Astrocyte of the hippocampus (primary cell): ENCODE results near the gene MTG1.

Experiments
- DNase-seq: peaks from one replicate; pipeline ENCODE4 v3.0.0; 2011; ENCODE audit warnings: low read depth, low spot score

The MTG1 gene

DNA sequence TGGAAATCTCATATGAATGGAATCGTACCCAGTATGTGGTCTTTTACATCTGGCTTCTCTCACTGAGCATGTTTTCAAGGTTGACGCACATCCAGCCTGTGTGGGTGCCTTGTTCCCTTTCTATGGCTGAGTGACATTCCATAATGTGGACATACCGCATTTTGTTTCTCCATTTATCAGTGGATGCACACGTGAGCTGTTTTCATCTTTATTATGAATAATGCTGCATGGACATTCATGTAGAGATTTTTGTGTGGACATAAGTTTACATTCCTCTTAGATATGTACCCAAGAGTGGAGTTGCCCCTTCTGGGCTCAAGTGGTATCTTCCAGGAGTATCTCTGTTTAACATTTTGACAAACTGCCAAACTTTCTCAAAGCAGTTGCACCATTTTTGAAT, 58.5 kb downstream of the MTG1 start:
- no peak for DNase-seq

DNA sequence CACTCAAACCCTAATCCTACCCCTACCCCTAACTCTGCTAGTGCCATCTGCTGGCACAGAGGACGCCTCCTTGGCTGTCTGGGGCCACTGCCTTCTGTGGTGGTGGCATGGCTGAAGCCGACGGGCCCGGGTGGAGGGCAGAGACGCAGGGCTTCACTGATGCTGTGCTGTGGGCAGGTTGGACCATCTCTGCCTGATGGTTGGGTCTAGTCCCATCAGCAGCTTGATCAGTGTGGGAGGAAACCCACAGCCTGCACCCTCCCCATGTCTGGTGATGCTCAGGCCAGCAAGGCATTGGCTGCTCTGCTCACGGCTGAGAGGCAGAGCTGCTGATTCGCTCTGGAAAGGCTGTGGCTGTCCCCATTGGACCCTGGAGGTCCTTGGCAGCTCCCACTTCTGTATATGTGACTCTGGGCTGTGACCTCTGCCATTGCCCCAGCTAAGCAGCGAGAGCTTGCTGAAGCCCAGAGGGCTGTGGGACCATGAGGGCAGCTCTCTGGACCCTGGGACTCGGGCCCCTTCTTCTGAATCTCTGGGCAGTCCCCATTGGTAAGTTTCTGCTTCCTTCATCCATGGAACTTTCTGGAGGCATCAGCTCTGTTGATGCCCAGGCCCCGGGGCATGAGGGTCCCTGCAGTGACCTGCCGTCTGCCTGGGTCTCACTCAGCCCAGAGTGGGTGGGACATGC, 59.7 kb downstream of the MTG1 start, which contains the start of gene SCART1:
Gene SCART1, plus strand, starts transcription at position 430 of the 688 bp plus-strand sequence. Its CDS starts 53 bp downstream, at position 483.
- no peak for DNase-seq

DNA sequence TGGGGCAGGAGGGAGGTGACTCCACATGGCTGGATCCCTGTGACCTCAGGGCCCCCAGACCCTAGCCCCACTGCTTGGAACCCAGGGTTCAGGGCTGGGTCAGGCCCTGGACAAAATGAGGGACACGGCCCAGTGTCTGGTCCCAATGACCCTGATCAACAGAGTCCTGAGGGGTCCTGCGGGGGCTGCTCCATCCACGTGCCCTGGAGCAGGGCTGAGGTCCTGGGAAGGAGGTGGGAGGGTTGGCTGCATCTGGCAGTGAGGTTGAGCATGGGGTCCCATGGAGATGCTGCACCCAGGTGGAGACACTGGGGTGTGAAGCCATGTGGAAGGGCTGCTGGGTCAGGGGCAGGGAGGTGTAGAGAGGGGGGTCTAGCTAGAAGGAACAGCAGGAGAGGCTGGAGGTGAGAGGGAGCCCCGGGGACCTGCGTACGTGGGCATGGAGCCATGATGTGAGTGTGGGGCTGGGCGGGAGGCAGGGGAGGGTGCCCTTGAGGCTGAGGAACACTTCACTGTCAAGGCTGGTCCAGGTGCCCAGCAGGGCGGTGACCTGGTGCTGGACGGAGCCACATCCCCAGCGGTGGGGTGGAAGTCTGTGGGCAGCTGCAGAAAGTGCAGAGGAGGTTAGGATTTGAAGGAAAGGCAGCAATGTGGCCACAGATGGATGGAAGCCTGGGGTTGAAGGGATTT, 60.4 kb downstream of the MTG1 start:
- no peak for DNase-seq

DNA sequence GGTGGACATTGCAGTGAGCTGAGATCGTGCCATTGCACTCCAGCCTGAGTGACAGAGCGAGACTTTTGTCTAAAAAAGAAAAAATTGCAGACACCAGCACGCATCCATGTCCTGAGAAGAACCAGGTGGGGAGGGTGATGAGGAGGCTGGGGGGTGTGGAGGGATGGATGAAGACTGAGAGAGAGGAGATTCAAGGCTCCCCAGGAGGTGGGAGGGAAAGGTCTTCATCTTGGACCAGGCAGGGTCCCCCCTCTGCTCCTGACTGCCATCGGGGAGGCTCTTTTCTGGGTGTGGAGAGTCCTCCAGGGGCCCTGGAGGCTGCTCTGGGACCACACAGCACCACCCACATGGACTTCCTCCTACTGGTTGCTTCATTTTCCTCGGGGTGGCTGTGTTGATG, 61.2 kb downstream of the MTG1 start:
- DNase-seq, result no peak

DNA sequence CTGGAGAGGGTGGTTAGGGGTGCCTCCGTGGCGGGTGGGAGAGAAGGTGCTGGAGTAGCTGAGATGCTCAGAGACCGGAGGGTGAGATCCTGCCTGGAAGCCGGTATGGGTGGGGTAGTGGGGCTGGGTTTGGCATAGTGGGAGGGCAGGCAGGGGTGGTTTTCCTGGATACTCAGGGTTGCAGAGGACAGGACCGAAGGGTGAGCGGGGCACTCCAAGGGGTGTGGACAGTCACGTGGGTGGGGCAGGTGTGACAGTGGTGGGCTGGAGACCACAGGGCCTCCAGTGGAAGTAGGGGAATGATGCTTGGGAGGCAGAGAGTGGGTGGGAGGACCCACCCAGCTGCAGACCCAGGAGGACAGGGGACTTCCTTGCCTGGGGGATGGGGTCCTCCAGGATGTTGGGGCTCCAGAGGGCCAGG, 61.7 kb downstream of the MTG1 start:
- no peak for DNase-seq

DNA sequence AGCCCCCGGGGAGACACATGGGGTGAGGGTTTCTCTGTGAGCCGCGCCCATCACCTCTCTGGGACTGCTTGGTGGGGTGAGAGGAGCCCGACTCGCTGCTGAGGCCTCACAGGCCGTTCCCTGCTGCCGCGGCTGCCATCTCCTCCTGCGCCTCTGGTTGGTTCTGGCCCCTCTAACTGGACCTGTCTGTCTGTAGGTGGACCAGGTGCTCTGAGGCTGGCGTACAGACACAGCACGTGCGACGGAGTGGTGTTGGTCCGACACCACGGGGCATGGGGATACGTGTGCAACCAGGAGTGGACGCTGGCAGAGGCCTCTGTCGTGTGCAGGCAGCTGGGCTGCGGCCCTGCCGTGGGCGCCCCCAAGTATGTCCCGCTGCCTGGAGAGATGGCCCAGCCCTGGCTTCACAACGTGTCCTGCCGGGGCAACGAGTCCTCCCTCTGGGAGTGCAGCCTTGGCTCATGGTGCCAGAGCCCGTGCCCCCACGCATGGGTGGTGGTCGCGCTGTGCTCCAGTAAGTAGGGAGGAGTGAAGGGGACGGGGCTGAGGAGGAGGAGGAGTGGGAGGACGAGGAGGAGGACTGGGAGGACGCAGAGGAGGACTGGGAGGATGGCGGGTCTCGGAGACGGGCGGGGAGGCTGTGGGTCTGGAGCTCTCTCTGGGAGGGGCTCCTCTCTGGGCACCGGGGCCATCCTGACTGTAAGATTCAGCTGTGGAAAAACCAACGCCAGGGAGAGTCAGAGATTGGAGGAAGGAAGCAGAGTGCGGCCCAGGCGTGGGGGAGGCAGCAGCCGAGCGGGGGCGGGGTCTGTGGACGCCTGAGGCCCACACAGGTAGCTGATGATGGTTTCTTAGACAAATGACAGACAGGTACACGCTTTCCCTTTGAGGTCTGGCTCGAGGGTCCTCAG, 62.3 kb downstream of the MTG1 start:
- no peak for DNase-seq

DNA sequence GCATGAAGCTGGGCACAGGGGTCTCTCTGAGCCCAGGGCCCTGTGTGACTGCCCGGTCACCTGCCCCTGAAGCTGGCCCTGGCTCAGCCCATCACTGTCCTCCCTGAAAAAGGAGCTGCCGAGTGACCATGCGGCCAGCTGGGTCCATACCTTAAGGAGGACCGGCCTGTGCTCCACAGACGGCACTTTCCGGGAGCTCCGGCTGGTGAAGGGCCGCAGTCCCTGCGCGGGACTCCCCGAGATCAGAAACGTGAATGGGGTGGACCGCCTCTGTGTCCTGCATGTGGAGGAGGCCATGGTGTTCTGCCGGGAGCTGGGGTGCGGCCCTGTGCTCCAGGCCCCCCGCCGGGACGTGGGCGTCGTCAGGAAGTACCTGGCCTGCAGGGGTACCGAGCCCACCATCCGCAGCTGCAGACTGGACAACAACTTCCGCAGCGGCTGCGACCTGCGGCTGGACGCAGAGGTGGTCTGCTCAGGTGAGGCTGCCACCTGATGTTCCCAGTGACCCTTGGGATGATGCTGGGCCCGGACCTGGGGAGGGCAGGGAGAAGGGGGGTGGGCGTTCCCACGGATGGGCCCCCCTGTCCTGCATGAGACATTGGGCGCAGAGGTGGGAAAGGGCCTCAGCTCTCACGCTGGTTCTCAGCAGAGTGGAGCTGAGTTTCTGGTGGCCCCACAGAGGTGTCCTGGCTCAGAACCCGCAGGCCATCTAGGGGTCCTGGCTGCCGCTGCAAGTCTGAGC, 63.3 kb downstream of the MTG1 start:
- no peak for DNase-seq

DNA sequence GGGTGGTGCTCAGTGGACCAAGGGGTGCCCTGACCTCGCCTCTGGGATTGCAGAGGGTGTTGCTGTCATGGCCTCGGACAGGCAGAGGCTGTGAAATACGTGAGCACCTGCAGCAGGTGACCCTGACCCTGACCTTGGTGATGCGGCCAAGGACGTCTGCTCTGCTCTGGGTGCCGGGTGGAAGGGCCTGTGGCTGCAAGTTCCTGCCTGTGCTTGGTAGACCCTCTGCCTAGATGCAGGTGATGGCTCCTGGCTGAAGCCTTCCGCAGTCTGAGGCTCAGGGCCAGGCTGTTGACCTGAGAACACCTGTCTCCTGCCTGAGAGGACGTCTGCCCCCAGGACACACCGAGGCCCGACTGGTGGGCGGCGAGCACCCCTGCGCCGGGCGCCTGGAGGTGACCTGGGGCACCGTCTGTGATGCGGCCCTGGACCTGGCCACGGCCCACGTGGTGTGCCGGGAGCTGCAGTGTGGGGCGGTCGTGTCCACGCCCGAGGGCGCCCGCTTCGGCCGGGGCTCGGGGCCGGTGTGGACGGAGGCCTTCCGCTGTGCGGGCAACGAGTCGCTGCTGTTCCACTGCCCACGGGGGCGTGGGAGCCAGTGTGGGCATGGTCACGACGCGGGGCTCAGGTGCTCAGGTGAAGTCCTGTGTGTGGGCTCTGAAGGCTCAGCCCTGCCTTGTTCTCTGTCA, 64.2 kb downstream of the MTG1 start:
- no peak for DNase-seq

DNA sequence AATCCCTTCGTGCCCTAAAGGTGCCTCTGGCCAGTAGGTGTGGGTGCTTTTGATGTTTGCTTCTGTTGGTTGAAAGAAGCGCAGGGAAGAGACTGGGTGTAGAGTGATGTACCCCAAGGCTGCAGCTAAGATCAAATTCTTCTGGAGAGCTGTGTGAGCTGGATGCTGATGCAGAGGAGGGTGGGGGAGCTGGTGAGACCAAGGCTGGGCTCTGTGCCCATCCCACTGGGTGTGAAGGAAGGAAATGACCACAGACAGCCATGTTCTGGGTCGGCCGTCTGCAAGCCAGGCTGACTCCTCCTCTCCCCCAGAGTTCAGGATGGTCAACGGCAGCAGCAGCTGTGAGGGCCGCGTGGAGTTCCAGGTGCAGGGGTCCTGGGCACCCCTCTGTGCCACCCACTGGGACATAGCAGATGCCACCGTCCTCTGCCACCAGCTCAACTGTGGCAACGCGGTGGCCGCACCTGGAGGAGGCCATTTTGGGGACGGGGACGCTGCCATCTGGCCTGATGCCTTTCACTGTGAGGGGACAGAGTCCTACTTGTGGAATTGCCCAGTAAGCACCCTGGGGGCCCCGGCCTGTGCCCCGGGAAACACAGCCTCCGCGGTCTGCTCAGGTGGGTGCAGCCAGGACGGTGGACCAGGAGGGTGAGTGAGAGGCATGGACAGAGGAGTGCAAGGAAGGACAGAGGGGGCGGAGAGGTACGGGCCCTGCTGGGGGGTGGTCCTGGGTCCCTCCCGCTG, 64.9 kb downstream of the MTG1 start:
- DNase-seq, result peak; percentile 13

DNA sequence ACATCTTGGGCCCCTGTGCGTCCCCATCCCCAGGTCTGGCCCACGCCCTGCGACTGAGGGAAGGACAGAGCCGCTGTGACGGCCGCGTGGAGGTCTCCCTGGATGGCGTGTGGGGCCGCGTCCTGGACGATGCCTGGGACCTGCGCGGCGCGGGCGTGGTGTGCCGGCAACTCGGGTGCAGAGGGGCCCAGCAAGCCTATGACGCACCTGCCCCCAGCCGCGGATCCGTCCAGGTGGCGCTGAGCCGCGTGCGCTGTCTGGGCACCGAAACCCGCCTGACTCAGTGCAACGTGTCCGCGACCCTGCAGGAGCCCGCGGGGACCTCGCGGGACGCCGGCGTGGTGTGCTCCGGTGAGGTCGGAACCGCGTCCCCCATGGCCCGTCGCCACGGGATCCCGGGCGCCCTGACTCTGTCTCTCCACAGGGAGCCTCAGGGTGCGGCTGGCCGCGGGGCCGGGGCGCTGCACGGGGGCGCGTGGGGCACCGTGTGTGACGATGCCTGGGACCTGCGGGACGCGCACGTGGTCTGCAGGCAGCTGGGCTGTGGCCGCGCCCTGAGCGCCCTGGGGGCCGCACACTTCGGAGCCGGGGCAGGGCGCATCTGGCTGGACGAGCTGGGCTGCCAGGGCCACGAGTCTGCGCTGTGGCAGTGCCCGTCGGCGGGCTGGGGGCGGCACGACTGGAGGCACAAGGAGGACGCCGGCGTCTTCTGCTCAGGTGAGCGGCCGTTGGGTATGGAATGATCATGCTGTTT, 65.7 kb downstream of the MTG1 start:
- DNase-seq, result no peak

DNA sequence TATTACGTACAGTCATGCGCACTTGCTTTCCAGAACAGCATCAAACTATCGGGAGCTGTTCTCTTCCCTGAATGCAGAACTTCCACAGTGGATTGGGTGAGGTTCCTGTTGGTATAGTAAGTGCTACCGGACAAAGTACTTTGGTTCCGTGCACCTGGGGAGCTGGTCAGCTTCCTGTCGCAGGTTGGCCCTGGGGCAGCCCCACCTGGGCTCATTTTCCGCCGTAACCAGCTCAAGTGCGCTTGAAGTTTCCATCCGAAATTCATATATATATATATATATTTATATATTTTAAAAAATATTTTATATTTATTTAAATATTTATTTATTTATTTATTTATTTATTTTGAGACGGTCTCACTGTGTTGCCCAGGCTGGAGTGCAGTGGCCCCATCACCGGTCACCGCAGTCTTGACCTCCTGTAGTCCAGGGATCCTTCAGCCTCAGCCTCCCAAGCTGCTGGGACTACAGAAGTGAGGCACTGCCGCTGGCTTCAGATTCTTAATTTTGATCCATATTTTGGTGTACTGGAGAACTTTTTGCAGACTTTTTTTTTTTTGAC, 66.3 kb downstream of the MTG1 start:
- DNase-seq, result no peak

DNA sequence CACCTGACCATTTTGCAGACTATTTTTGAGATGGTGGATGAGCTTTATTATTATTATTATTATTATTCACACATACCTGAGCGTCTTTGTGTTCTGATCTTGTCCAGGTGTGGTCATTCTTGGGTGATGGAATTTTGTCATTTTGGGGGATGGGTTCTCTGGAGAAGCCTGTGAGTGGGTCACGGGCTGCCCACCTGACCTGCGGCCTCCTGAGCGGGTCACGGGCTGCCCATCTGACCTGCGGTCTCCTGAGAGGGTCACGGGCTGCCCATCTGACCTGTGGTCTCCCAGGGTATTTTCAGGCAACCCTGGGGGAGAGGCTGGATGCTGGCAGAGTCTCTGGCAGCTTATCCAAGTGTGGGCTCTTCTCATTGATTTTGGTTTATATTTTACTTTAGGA, 67.1 kb downstream of the MTG1 start:
- no peak for DNase-seq

DNA sequence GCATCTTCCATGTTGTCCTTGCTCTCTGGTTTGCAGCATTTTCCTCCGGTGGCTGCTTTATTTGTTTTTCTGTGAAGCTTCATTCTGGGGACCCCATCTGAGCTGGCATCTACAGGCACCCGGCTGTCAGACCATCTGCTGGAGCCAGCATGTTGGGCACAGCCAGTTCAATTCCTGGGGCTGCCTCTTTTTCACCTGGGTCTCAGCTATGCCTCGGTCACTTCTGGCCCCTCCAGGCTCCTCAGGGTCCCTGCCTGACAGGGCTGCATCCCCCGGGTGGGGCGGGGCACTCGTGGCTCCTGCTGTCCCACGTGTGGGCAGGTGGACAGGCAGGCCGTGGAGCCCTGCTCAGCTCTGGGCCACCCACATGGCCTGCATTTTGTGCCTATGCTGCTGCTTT, 67.9 kb downstream of the MTG1 start:
- no peak for DNase-seq

DNA sequence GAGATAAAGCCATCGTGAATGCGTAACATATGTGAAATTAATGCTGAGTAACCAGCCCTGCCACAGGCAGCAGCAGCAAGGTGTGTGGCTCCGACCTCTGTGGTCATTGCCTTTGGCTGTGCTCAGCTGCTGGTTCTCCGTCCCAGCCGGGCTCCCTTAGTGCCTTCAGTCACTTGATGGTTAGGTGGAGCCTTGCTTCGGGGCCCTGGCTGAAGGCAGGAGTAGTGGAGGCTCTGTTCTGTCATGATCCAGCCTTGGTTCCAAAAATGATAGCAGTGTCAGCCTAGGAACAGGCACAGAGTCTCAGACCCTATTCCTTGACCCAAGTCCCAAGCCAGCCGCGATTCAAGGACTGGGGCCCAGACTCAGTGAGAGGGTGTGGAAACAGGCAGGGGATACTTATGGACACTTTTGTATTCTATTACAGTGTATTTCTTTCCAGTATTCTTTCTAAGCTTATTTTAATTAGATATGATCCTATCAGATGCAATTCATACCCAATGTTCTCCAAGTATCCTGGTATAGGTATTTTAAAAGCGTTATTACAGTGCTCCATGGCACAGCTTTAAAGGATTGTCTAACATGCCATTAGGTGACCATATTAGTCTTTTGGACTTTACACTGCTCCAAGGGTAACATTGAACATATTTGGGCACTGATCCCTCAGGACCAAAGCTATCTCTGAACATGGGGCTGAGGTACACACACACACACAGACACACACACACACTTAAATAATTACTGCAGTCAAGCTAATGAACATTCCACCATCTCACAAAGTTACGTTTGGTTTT, 68.8 kb downstream of the MTG1 start:
- DNase-seq, result no peak

DNA sequence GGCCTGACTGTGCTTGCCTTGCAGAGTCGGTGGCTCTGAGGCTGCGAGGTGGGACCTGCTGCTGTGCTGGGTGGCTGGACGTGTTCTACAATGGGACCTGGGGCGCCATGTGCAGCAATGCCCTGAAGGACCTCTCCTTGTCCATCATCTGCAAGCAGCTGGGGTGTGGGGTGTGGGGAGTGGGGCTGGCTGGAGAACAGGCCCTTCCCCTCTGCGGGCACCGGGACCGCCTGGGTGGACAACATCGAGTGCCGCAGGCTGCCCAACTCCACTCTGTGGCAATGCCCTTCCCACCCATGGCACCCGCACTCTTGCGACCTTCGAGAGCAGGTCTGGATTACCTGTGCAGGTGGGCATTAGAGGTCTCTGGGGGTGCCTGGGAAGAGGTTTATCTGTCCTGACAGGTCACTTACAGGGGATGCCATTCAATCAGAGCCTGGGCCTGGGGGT, 70.7 kb downstream of the MTG1 start:
- DNase-seq, result no peak

DNA sequence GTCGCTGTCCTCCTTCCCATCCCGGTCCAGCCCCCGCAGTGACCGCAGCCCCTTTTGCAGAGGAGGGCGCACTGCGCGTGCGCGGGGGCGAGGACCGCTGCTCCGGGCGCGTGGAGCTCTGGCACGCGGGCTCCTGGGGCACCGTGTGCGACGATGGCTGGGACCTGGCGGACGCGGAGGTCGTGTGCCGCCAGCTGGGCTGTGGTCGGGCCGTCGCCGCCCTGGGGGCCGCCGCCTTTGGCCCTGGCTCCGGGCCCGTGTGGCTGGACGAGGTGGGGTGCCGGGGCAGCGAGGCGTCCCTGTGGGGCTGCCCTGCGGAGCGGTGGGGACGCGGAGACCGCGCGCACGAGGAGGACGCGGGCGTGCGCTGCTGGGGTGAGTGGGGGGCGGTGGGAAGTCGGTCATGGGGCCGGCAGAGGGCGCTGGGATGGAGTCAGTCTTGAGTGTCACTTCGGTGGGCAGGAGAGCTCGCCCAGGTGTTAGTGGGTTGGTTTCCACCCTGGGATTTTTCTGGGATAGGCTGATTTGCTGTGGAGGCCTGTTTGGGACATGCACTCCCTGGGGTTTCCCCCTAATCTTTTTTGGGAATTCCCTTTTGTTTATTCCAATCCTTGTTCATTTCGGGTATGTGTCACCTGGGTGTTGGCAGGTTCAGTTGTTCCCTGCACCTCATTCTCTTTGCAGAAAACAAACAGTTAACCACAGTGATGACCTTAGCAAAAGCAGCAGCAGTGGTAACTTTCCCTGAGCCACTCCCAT, 71.4 kb downstream of the MTG1 start:
- no peak for DNase-seq

DNA sequence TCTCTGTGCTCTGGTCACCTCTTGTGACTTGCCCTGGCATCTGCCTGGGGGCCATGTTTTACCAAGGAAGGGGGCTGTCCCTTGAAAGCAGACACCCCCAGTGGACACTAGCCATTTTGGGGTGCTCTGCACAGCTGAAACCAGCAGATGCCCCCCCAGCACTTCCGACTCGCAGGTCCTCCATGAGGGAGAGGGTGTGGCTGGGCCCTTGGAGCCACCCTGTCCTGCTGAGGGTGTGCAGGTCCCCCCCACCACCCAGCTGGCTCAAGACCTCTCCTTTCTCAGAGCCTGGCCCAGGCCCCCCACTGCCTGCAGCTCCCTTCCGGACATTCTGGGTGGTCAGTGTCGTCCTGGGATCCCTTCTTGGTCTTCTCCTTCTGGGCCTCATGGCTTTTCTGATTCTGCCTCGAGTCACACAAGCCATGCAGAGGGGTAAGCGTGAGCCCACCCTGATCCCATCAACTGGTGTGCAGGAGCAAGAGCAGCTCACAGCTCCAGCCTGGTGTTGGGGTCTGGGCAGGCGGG, 72.1 kb downstream of the MTG1 start:
- no peak for DNase-seq
